ENCODE results near the gene CCL22. TPM values are rescaled to one million over a fixed set of nuclear protein-coding genes. Genes with fewer than 3 reads are reported as not detected.

CCL22 gene
- polyA plus RNA-seq, 1 donor = 0.30 TPM

- H3K4me1 ChIP-seq (ENCODE audit: control insufficient read depth, insufficient read depth, low read length) = peaks cover 49% of the 10 kb centered on the region
- H3K9me3 ChIP-seq (ENCODE audit: control insufficient read depth, low read depth, low read length) = no peaks in the 10 kb centered on the region
- WGBS (ENCODE audit: insufficient coverage, low lambda C conversion rate) = no CpG with 5 or more reads among the region's 11 CpGs
- DNase-seq = peak; percentile 94 to 97
- H3K4me3 ChIP-seq (ENCODE audit: low read length) = peak overlapping the region; percentile 16
- H3K27ac ChIP-seq (ENCODE audit: low read length) = peak overlapping the region; percentile 95
- H3K27me3 ChIP-seq (ENCODE audit: control insufficient read depth, insufficient read depth, low read length) = no peaks in the 10 kb centered on the region
- H3K36me3 ChIP-seq (ENCODE audit: control insufficient read depth, insufficient read depth, low read length) = peaks cover 20% of the 10 kb centered on the region
These were observed 25.9 kb downstream of the CCL22 start for GRCh38 chr16:57384248-57385070.

- no CpG with 5 or more reads among the region's 5 CpGs for WGBS (ENCODE audit: insufficient coverage, low lambda C conversion rate)
These were observed 26.5 kb downstream of the CCL22 start for GRCh38 chr16:57385083-57385482.

GRCh38 chr16:57386381-57386951, 27.9 kb downstream of the CCL22 start:
- DNase-seq = peak in 1 of 2 donors; percentile 56

More at GRCh38 chr16:57385083-57385482, 26.5 kb downstream of the CCL22 start:
- H3K4me3 ChIP-seq (ENCODE audit: low read length) = no peak overlapping the region
- peak overlapping the region; percentile 95 for H3K27ac ChIP-seq (ENCODE audit: low read length)
- no peaks in the 10 kb centered on the region for H3K9me3 ChIP-seq (ENCODE audit: control insufficient read depth, low read depth, low read length)
- no peaks in the 10 kb centered on the region for H3K27me3 ChIP-seq (ENCODE audit: control insufficient read depth, insufficient read depth, low read length)
- DNase-seq = no peak
- peaks cover 16% of the 10 kb centered on the region for H3K36me3 ChIP-seq (ENCODE audit: control insufficient read depth, insufficient read depth, low read length)
- peaks cover 49% of the 10 kb centered on the region for H3K4me1 ChIP-seq (ENCODE audit: control insufficient read depth, insufficient read depth, low read length)

GRCh38 chr16:57387598-57388354, 29.2 kb downstream of the CCL22 start:
- H3K9me3 ChIP-seq (ENCODE audit: control insufficient read depth, low read depth, low read length) = no peaks in the 10 kb centered on the region
- H3K27me3 ChIP-seq (ENCODE audit: control insufficient read depth, insufficient read depth, low read length) = no peaks in the 10 kb centered on the region
- H3K27ac ChIP-seq (ENCODE audit: low read length) = peak overlapping the region; percentile 49
- peaks cover 49% of the 10 kb centered on the region for H3K4me1 ChIP-seq (ENCODE audit: control insufficient read depth, insufficient read depth, low read length)
- WGBS (ENCODE audit: insufficient coverage, low lambda C conversion rate) = no CpG with 5 or more reads among the region's 3 CpGs
- H3K36me3 ChIP-seq (ENCODE audit: control insufficient read depth, insufficient read depth, low read length) = no peaks in the 10 kb centered on the region
- no peak for DNase-seq
- H3K4me3 ChIP-seq (ENCODE audit: low read length) = no peak overlapping the region

More at GRCh38 chr16:57386381-57386951, 27.9 kb downstream of the CCL22 start:
- Histone ChIP-seq H3K27me3 (ENCODE audit: control insufficient read depth, insufficient read depth, low read length) (no peaks in the 10 kb centered on the region), H3K9me3 (ENCODE audit: control insufficient read depth, low read depth, low read length) (no peaks in the 10 kb centered on the region), H3K36me3 (ENCODE audit: control insufficient read depth, insufficient read depth, low read length) (peaks cover 7% of the 10 kb centered on the region), H3K4me1 (ENCODE audit: control insufficient read depth, insufficient read depth, low read length) (peaks cover 52% of the 10 kb centered on the region), H3K27ac (ENCODE audit: low read length) (peak overlapping the region; percentile 60), H3K4me3 (ENCODE audit: low read length) (no peak overlapping the region)
- WGBS (ENCODE audit: insufficient coverage, low lambda C conversion rate) = no CpG with 5 or more reads among the region's 5 CpGs

GRCh38 chr16:57388359-57389086, 29.9 kb downstream of the CCL22 start:
- DNase-seq = peak; percentile 50 to 82
- no peak overlapping the region for H3K4me3 ChIP-seq (ENCODE audit: low read length)
- H3K36me3 ChIP-seq (ENCODE audit: control insufficient read depth, insufficient read depth, low read length) = no peaks in the 10 kb centered on the region
- peaks cover 41% of the 10 kb centered on the region for H3K4me1 ChIP-seq (ENCODE audit: control insufficient read depth, insufficient read depth, low read length)
- H3K9me3 ChIP-seq (ENCODE audit: control insufficient read depth, low read depth, low read length) = no peaks in the 10 kb centered on the region
- WGBS (ENCODE audit: insufficient coverage, low lambda C conversion rate) = 37% methylated on average over 2 of the region's 7 CpGs
- no peaks in the 10 kb centered on the region for H3K27me3 ChIP-seq (ENCODE audit: control insufficient read depth, insufficient read depth, low read length)
- peak overlapping the region; percentile 49 for H3K27ac ChIP-seq (ENCODE audit: low read length)

- H3K36me3 ChIP-seq (ENCODE audit: control insufficient read depth, insufficient read depth, low read length) = no peaks in the 10 kb centered on the region
- 100% methylated on average over 1 of the region's 3 CpGs for WGBS (ENCODE audit: insufficient coverage, low lambda C conversion rate)
- no peak overlapping the region for H3K4me3 ChIP-seq (ENCODE audit: low read length)
- peaks cover 38% of the 10 kb centered on the region for H3K4me1 ChIP-seq (ENCODE audit: control insufficient read depth, insufficient read depth, low read length)
- DNase-seq = no peak
- H3K27me3 ChIP-seq (ENCODE audit: control insufficient read depth, insufficient read depth, low read length) = no peaks in the 10 kb centered on the region
- H3K27ac ChIP-seq (ENCODE audit: low read length) = no peak overlapping the region
- H3K9me3 ChIP-seq (ENCODE audit: control insufficient read depth, low read depth, low read length) = no peaks in the 10 kb centered on the region
These were observed 30.5 kb downstream of the CCL22 start for GRCh38 chr16:57389087-57389468.

GRCh38 chr16:57390636-57391295, 32.2 kb downstream of the CCL22 start:
- H3K4me1 ChIP-seq (ENCODE audit: control insufficient read depth, insufficient read depth, low read length) = peaks cover 24% of the 10 kb centered on the region
- peak overlapping the region; percentile 1 for H3K27ac ChIP-seq (ENCODE audit: low read length)
- H3K4me3 ChIP-seq (ENCODE audit: low read length) = no peak overlapping the region
- no peaks in the 10 kb centered on the region for H3K36me3 ChIP-seq (ENCODE audit: control insufficient read depth, insufficient read depth, low read length)
- no peaks in the 10 kb centered on the region for H3K27me3 ChIP-seq (ENCODE audit: control insufficient read depth, insufficient read depth, low read length)
- 100% methylated on average over 1 of the region's 5 CpGs for WGBS (ENCODE audit: insufficient coverage, low lambda C conversion rate)
- DNase-seq = peak in 1 of 2 donors; percentile 67
- H3K9me3 ChIP-seq (ENCODE audit: control insufficient read depth, low read depth, low read length) = peaks cover 2% of the 10 kb centered on the region

- Histone ChIP-seq H3K27me3 (ENCODE audit: control insufficient read depth, insufficient read depth, low read length) (no peaks in the 10 kb centered on the region), H3K4me3 (ENCODE audit: low read length) (no peak overlapping the region), H3K36me3 (ENCODE audit: control insufficient read depth, insufficient read depth, low read length) (no peaks in the 10 kb centered on the region), H3K4me1 (ENCODE audit: control insufficient read depth, insufficient read depth, low read length) (peaks cover 20% of the 10 kb centered on the region), H3K9me3 (ENCODE audit: control insufficient read depth, low read depth, low read length) (peaks cover 2% of the 10 kb centered on the region), H3K27ac (ENCODE audit: low read length) (peak overlapping the region; percentile 1)
- no CpG with 5 or more reads among the region's 4 CpGs for WGBS (ENCODE audit: insufficient coverage, low lambda C conversion rate)
- DNase-seq = no peak
These were observed 32.7 kb downstream of the CCL22 start for GRCh38 chr16:57391300-57391699.

- H3K4me1 ChIP-seq (ENCODE audit: control insufficient read depth, insufficient read depth, low read length) = peaks cover 18% of the 10 kb centered on the region
- peaks cover 2% of the 10 kb centered on the region for H3K9me3 ChIP-seq (ENCODE audit: control insufficient read depth, low read depth, low read length)
- no peak for DNase-seq
- 89% methylated on average over 1 of the region's 5 CpGs for WGBS (ENCODE audit: insufficient coverage, low lambda C conversion rate)
- H3K27ac ChIP-seq (ENCODE audit: low read length) = no peak overlapping the region
- H3K27me3 ChIP-seq (ENCODE audit: control insufficient read depth, insufficient read depth, low read length) = no peaks in the 10 kb centered on the region
- H3K4me3 ChIP-seq (ENCODE audit: low read length) = no peak overlapping the region
- H3K36me3 ChIP-seq (ENCODE audit: control insufficient read depth, insufficient read depth, low read length) = no peaks in the 10 kb centered on the region
These were observed 33.1 kb downstream of the CCL22 start for GRCh38 chr16:57391708-57392107.

Data from large intestine (tissue), 3 donors.